Breast epithelium (tissue), 4 donors: Measurements from ENCODE around the gene CPA4. TPM values are rescaled to one million over a fixed set of nuclear protein-coding genes. Genes with fewer than 3 reads are reported as not detected.

Source experiments
- DNase-seq, 2 donors: peaks; one replicate each; pipeline ENCODE4 v3.0.0-alpha.2; 2019; ENCODE audit warnings: low spot score in 2 of 2
- H3K27ac ChIP-seq, 2 donors: fragments of 200-600 bp; sonication (generic) in 1 of 2; one replicate each; pipeline ENCODE4 v1.5.1; 2016 to 2019; ENCODE audit warnings: mild to moderate bottlenecking in 1 of 2
- H3K27me3 ChIP-seq, 2 donors: fragments of 200-600 bp; sonication (generic) in 1 of 2; one replicate each; pipeline versions ENCODE4 v1.5.1 to v1.6.0; 2017 to 2019; ENCODE audit warnings: control low read depth in 1 of 2, mild to moderate bottlenecking in 1 of 2
- H3K36me3 ChIP-seq: fragments of 200-600 bp; one replicate; pipeline ENCODE4 v1.5.1; 2019
- H3K4me1 ChIP-seq, 2 donors: fragments of 200-600 bp; sonication (generic); one replicate each; pipeline ENCODE4 v1.5.1; 2016 to 2019; ENCODE audit warnings: control low read depth in 1 of 2
- H3K4me3 ChIP-seq, 3 donors: fragments of 200-600 bp; sonication (generic); 1 replicate in 2 of 3; 2 replicates in 1 of 3; pipeline ENCODE4 v1.5.1; 2016 to 2019; ENCODE audit warnings: mild to moderate bottlenecking in 3 of 3, moderate library complexity in 2 of 3
- H3K9me3 ChIP-seq, 2 donors: fragments of 200-600 bp; sonication (generic) in 1 of 2; one replicate each; pipeline ENCODE4 v1.5.1; 2016 to 2019; ENCODE audit warnings: control low read depth in 1 of 2
- CTCF ChIP-seq, 3 donors: fragments of 450-650 bp; IDR thresholded peaks; one replicate each; pipeline ENCODE4 v1.5.1; 2016 to 2017; ENCODE audit warnings: antibody characterized with exemption in 3 of 3, mild to moderate bottlenecking in 3 of 3, moderate library complexity in 3 of 3
- POLR2A ChIP-seq: fragments of 450-650 bp; IDR thresholded peaks from one replicate; pipeline ENCODE4 v1.6.1; 2016; ENCODE audit warnings: antibody characterized with exemption, mild to moderate bottlenecking, moderate library complexity
- POLR2AphosphoS5 ChIP-seq, 3 donors: sonication (generic); formaldehyde crosslinking; IDR thresholded peaks; one replicate each; pipeline ENCODE4 v1.6.1; 2017; ENCODE audit warnings: antibody characterized with exemption in 3 of 3
- intact Hi-C: fragments of 100-400 bp; cut with DNase I; formaldehyde crosslinking; loops from one replicate; pipeline ENCODE4 v1.15.1; 2023; ENCODE audit warnings: low total_unique reads
- total RNA-seq, 3 donors: library from RNA; depleted of rRNA; stranded (reverse); fragments of >200 nt; gene quantifications; one replicate each; pipeline ENCODE4 v1.1.0, GENCODE V29; 2016

Gene CPA4
- total RNA-seq, 3 donors from 2014 or later = 0.98 to 2.0 TPM; not detected in 1

GRCh38 chr7:130360518-130360917 lies 67.6 kb downstream of the CPA4 start:
- no peak for DNase-seq
- no peak overlapping the region for H3K27ac ChIP-seq
- H3K27me3 ChIP-seq = no peaks in the 10 kb centered on the region
- no peaks in the 10 kb centered on the region for H3K36me3 ChIP-seq
- intact Hi-C loops = no loop called here
- no peak for TF ChIP-seq POLR2A
- TF ChIP-seq CTCF (IDR thresholded peaks at IDR 0.05) = no peak
- no peak for TF ChIP-seq POLR2AphosphoS5 (IDR thresholded peaks at IDR 0.05)
- peaks cover 0 to 5% of the 10 kb centered on the region in 2 donors for H3K9me3 ChIP-seq
- no peak overlapping the region for H3K4me3 ChIP-seq
- H3K4me1 ChIP-seq = peaks cover 8 to 12% of the 10 kb centered on the region in 2 donors

GRCh38 chr7:130361681-130362080 lies 68.7 kb downstream of the CPA4 start:
- TF ChIP-seq CTCF (IDR thresholded peaks at IDR 0.05) (no peak), POLR2A (no peak), POLR2AphosphoS5 (IDR thresholded peaks at IDR 0.05) (no peak)
- Histone ChIP-seq H3K27me3 (no peaks in the 10 kb centered on the region), H3K4me1 (peaks cover 1 to 5% of the 10 kb centered on the region in 2 donors), H3K4me3 (no peak overlapping the region), H3K36me3 (no peaks in the 10 kb centered on the region), H3K27ac (no peak overlapping the region), H3K9me3 (peaks cover 0 to 5% of the 10 kb centered on the region in 2 donors)
- intact Hi-C loops = no loop called here
- DNase-seq = no peak

DNA sequence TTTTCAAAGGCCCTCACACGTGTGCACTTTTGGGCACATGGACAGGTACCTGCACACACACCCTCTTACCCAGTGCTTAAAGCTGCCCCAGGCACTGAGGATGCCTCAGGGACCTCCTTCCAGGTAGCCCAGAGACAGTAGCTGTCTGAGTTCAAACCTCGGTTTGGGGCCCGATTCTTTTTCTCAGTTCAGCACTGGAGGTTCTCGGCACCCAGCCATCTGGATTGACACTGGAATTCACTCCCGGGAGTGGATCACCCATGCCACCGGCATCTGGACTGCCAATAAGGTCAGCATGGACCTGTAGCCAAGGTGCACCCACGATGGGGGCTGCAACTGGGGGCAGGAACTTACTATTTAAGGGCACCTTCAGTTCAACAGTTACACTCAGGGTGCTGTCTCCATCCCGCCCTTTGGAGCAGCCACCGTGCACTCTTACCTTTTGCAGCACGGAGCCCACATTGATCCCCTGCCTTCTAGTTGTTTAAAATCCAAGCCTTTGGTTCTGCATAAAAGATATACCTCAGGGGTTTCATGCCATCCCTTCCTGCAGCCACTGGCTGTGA lies 69.4 kb downstream of the CPA4 start:
- Histone ChIP-seq H3K4me3 (no peak overlapping the region), H3K4me1 (peaks cover 0 to under 1% of the 10 kb centered on the region in 2 donors), H3K27ac (no peak overlapping the region), H3K27me3 (no peaks in the 10 kb centered on the region), H3K9me3 (peaks cover 0 to 5% of the 10 kb centered on the region in 2 donors), H3K36me3 (no peaks in the 10 kb centered on the region)
- no peak for TF ChIP-seq POLR2AphosphoS5 (IDR thresholded peaks at IDR 0.05)
- TF ChIP-seq POLR2A = no peak
- TF ChIP-seq CTCF (IDR thresholded peaks at IDR 0.05) = no peak
- intact Hi-C loops = no loop called here
- no peak for DNase-seq

DNA sequence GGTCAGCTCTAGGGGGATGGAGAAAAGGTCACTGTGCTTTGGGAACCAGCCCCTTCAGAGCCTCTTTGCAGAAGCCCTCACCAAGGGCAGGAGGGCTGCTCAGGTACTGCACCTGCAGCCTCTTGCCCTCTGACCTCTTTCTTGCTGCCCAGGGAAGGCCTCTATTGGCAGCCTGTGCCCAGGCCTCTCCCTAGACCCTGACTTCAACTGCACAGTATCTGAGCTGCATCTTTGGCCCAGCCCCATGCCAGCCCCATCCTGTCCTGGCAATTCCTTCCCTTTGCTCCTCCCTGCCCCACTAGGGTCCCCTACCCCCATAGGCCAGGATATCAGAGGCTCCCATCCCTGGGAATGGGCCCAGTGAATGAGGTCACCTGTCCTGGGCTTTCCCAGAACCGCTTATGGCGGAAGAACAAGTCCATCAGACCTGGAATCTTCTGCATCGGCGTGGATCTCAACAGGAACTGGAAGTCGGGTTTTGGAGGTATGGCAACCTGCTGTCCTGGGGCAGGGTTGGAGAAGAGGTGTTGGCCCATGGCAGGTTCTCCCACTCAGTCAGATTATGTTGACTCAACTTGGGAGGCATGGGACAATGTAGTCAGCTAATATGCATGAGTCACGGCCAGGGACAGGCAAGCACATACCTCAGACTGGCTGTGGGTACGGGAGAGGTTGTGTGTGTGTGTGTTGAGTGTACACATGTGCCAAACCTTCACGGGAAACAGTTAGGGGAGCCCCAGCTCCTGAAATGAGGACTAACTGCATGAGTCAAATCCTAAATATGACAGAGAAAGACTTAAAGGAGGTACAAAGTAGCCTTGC lies 70.3 kb downstream of the CPA4 start:
- Histone ChIP-seq H3K27me3 (no peaks in the 10 kb centered on the region), H3K27ac (peak overlapping the region; percentile 35 to 56), H3K36me3 (no peaks in the 10 kb centered on the region), H3K4me3 (no peak overlapping the region), H3K9me3 (peaks cover 0 to 5% of the 10 kb centered on the region in 2 donors), H3K4me1 (no peaks in the 10 kb centered on the region)
- TF ChIP-seq CTCF (IDR thresholded peaks at IDR 0.05) = no peak
- no peak for TF ChIP-seq POLR2AphosphoS5 (IDR thresholded peaks at IDR 0.05)
- no peak for TF ChIP-seq POLR2A
- intact Hi-C loops = no loop called here
- DNase-seq = peak; percentile 56 to 60

- Histone ChIP-seq H3K9me3 (peaks cover 0 to 1% of the 10 kb centered on the region in 2 donors), H3K36me3 (no peaks in the 10 kb centered on the region), H3K27ac (no peak overlapping the region), H3K4me3 (no peak overlapping the region), H3K4me1 (peaks cover 3 to 8% of the 10 kb centered on the region in 2 donors), H3K27me3 (no peaks in the 10 kb centered on the region)
- TF ChIP-seq CTCF (IDR thresholded peaks at IDR 0.05) (no peak), POLR2AphosphoS5 (IDR thresholded peaks at IDR 0.05) (no peak), POLR2A (no peak)
- DNase-seq = no peak
- intact Hi-C loops = no loop called here
Measured at GRCh38 chr7:130364451-130364850, 71.5 kb downstream of the CPA4 start.
